ENCODE data around the gene GALNT15.

GRCh38 chr3:16216373-16216935 is 42.0 kb downstream of the GALNT15 start:
- no peak for TF ChIP-seq CTCF (IDR thresholded peaks at IDR 0.05)
- TF ChIP-seq POLR2AphosphoS5 (IDR thresholded peaks at IDR 0.05): no peak
